GM06990 (cell line): Measurements from ENCODE around the gene ADAM12.

Experiments
- DNase-seq: peaks from one replicate; pipeline ENCODE4 v3.0.0-alpha.2; 2011; ENCODE audit not compliant: insufficient read length; ENCODE audit errors: extremely low read depth
- H3K27me3 ChIP-seq: replicated peaks from 2 replicates; pipeline ENCODE4 v1.6.0; 2011; ENCODE audit warnings: low read length; ENCODE audit not compliant: control insufficient read depth, insufficient read depth
- H3K36me3 ChIP-seq: 2 replicates; pipeline ENCODE4 v1.5.1; 2011; ENCODE audit warnings: low read length; ENCODE audit not compliant: control insufficient read depth, insufficient read depth
- H3K4me3 ChIP-seq: replicated peaks from 2 replicates; pipeline ENCODE4 v1.5.1; 2011; ENCODE audit warnings: low read depth, mild to moderate bottlenecking, control low read depth, low read length
- TF ChIP-seq, protein P1 (sequence below): IDR thresholded peaks from 2 replicates; pipeline ENCODE4 v1.5.1; 2011; ENCODE audit warnings: low read length, control low read depth, mild to moderate bottlenecking, inconsistent platforms; ENCODE audit not compliant: insufficient read depth, poor library complexity, severe bottlenecking

Gene ADAM12

DNA sequence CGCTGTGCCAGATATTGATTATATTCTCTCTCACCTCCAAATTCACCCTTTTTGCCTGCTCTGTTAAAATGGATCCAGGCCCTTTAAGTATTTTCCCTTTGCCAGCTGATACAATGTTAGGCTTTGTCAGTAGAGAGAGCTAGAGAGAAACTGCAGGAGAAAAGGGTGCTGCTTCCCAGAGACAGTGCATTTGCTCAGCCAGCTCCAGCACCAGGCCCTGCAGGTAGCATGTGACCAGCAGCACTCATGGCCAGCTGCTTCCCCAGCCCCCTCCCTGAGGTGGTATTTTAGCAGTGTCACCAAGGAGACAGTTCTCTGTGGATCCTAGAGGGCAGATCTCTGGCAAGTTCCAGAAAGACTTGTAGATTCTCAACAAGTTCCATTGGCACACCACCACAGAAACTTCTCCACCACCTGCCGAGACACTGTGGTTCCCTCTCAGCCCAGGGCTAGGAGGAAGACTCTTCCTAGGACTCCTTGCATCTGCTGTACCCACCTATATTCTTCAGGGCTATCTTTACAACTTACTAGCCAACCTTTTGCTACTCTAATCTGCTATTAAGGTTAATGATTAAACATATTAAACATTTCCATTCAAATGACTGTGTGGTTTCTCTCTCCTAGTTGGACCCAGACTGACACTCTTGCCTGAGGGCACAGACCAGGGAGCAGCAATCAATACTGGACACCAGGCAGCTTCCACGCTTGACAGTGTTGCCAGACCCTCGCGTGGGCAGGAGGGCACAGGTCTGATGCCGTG, 35.6 kb upstream of the ADAM12 start:
- TF ChIP-seq, protein P1, sequence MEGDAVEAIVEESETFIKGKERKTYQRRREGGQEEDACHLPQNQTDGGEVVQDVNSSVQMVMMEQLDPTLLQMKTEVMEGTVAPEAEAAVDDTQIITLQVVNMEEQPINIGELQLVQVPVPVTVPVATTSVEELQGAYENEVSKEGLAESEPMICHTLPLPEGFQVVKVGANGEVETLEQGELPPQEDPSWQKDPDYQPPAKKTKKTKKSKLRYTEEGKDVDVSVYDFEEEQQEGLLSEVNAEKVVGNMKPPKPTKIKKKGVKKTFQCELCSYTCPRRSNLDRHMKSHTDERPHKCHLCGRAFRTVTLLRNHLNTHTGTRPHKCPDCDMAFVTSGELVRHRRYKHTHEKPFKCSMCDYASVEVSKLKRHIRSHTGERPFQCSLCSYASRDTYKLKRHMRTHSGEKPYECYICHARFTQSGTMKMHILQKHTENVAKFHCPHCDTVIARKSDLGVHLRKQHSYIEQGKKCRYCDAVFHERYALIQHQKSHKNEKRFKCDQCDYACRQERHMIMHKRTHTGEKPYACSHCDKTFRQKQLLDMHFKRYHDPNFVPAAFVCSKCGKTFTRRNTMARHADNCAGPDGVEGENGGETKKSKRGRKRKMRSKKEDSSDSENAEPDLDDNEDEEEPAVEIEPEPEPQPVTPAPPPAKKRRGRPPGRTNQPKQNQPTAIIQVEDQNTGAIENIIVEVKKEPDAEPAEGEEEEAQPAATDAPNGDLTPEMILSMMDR: no peak
- DNase-seq: no peak

DNA sequence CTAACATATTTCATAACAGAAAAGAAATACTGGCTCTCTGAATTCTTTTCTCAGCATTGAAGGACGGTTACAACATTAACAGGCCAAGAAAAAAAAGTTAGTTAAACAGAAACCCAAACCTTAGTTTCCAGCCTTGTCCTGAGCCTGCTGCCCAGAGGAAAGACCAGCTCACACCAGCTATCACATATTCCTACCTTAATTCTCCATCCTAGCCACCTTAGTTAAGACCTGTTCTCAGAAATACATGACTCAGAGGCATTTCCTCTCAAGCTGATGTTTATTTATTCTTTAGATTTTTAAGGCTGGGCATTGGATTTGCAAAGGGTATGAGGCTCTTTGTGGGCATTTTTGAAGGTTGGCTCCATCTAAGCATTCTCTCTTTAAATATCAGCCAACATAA, 34.3 kb upstream of the ADAM12 start:
- TF ChIP-seq, protein P1: no peak
- Histone ChIP-seq H3K27me3 (no peaks in the 10 kb centered on the region), H3K36me3 (no peaks in the 10 kb centered on the region), H3K4me3 (no peak overlapping the region)
- no peak for DNase-seq

More for the DNA sequence above, 35.6 kb upstream of the ADAM12 start:
- Histone ChIP-seq H3K27me3 (no peaks in the 10 kb centered on the region), H3K4me3 (no peak overlapping the region), H3K36me3 (no peaks in the 10 kb centered on the region)

DNA sequence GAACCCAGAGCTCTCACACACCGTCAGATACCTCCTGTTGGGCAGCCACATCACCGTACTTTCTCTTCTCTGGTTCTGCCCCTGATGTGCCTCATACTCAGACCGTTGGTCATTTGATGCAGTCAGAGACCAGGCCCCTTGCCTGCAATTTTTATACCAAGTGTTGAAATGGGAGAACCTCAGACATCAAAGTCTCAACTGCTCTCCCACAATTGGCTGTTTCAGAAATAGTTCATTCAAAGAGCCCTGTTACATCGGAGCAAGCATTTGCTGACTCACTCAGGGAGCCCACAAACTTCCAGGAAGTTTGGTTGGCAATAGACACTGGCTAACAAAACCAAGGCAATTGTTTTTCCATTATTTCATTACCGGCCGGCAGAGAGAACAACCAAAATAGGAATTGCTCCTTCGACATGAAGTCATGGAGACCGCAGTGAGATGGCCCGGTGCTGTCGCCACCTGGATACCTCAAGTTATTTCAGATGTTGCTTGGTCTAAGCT, 33.5 kb upstream of the ADAM12 start:
- H3K4me3 ChIP-seq: no peak overlapping the region
- no peaks in the 10 kb centered on the region for H3K36me3 ChIP-seq
- no peaks in the 10 kb centered on the region for H3K27me3 ChIP-seq
- no peak for DNase-seq
- TF ChIP-seq, protein P1: no peak

DNA sequence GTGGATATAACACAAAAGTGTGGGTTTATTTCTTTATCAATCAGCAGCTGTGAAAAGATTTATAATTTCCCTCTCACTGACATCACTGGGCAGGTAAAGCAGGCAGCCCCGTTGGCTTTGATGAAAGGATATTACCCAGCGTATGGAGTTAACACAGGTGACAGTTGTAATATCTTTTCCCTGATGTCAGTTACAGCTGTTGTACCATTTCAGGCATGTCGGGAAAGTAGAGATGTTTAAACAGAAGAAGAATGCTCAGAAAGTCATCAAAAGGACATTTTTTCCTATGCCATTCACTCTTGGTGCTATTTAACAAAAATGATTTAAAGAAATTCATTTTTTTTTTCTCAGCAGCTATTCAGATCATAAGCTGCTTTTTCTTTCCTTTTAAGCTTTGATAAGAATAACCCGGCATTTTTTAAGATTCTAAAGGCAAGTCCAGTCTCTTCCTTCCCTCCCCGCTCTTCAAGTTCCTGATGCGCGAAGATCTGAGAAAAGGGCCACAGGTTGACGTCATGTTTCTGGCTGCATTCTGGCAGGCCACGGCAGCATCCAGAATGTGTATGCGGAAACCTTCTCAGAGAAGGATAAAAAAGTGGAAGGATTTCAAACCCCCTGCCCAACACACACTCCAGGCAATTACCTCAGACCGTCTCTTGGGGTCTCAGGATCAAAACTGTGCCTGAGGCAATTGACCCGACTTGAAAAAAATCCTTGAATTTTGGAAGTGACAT, 32.5 kb upstream of the ADAM12 start:
- TF ChIP-seq, protein P1: no peak
- no peak for DNase-seq
- Histone ChIP-seq H3K36me3 (no peaks in the 10 kb centered on the region), H3K4me3 (no peak overlapping the region), H3K27me3 (no peaks in the 10 kb centered on the region)

DNA sequence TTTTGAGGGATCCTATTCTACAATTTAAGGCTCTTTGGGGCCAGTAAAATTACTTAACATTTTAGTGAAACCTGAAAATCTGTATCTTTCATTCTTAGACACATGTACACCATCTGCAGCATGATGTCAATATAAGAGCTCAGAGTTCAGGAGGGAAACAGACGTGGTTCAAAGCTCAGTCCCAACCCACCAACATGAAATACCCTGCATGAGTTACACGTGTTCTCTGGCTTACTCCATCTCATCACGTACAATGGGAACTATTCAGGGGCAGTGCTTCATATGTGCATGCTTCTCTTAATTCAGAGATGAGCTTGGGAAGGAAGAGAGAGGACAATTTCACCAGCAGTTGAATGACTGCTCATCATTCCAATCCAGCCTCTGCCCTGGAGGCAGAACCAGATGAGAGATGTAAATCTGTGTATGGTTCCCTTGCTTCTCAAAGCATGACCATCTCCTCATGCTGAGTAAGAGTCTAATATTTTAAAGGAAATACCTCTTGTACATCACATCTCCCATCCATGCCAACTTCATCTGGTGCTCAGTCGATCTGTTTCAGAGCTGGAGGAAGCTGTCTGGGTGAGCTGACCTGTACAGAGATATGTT, 29.0 kb upstream of the ADAM12 start:
- TF ChIP-seq, protein P1: no peak
- Histone ChIP-seq H3K27me3 (no peaks in the 10 kb centered on the region), H3K36me3 (no peaks in the 10 kb centered on the region), H3K4me3 (no peak overlapping the region)
- DNase-seq: no peak
